Common myeloid progenitor, CD34-positive (primary cell): ENCODE measurements around the gene CCDC40.

Experiments used
- CTCF ChIA-PET: fragments of 350-600 bp; sonication (Branson Sonifier 250); formaldehyde crosslinking; loops from one replicate; lab custom pipeline; 2021; ENCODE audit warnings: antibody characterized with exemption; lab: Charles Lee
- POLR2A ChIA-PET: fragments of 350-600 bp; sonication (Branson Sonifier 250); formaldehyde crosslinking; loops from one replicate; lab custom pipeline; 2021; ENCODE audit warnings: antibody characterized with exemption; lab: Charles Lee
- DNase-seq, 3 donors: peaks; one replicate each; pipeline versions ENCODE4 v3.0.0 to v3.0.0-alpha.2; 2013
- H3K27ac ChIP-seq, 2 experiments: 1 replicate in 1 of 2; 2 replicates in 1 of 2; pipeline ENCODE4 v1.7.0; 2013; ENCODE audit warnings: inconsistent platforms in 2 of 2, low read length in 2 of 2, mild to moderate bottlenecking in 2 of 2, low read depth in 1 of 2, moderate library complexity in 1 of 2; ENCODE audit not compliant: severe bottlenecking in 2 of 2, insufficient read depth in 1 of 2, poor library complexity in 1 of 2
- H3K27me3 ChIP-seq, 5 experiments: replicated peaks in 2 of 5; 1 replicate in 3 of 5; 2 replicates in 2 of 5; pipeline versions ENCODE4 v1.6.1 to v1.7.0; 2013; ENCODE audit warnings: low read length in 4 of 5, mild to moderate bottlenecking in 2 of 5, moderate library complexity in 2 of 5, inconsistent platforms in 1 of 5; ENCODE audit not compliant: insufficient read depth in 5 of 5, control insufficient read depth in 4 of 5
- H3K36me3 ChIP-seq, 4 experiments: 1 replicate in 2 of 4; 2 replicates in 2 of 4; pipeline versions ENCODE4 v1.6.1 to v1.7.0; 2013; ENCODE audit warnings: low read length in 3 of 4, control low read depth in 1 of 4, mild to moderate bottlenecking in 1 of 4; ENCODE audit not compliant: control insufficient read depth in 4 of 4, insufficient read depth in 4 of 4
- H3K4me1 ChIP-seq, 4 experiments: 1 replicate in 3 of 4; 2 replicates in 1 of 4; pipeline versions ENCODE4 v1.6.1 to v1.7.1; 2013; ENCODE audit warnings: low read length in 3 of 4, mild to moderate bottlenecking in 3 of 4, control low read depth in 1 of 4, inconsistent platforms in 1 of 4, moderate library complexity in 1 of 4; ENCODE audit not compliant: control insufficient read depth in 4 of 4, insufficient read depth in 4 of 4; ENCODE audit errors: control extremely low read depth in 1 of 4
- H3K4me3 ChIP-seq, 7 experiments: 1 replicate in 4 of 7; 2 replicates in 3 of 7; pipeline versions ENCODE4 v1.5.1 to v1.7.0; 2013; ENCODE audit warnings: mild to moderate bottlenecking in 7 of 7, low read length in 6 of 7, moderate library complexity in 6 of 7, inconsistent platforms in 2 of 7, low read depth in 2 of 7, control low read depth in 1 of 7; ENCODE audit not compliant: insufficient read depth in 4 of 7, control insufficient read depth in 1 of 7; ENCODE audit errors: extremely low read depth in 1 of 7
- H3K9me3 ChIP-seq, 5 experiments: 1 replicate in 4 of 5; 2 replicates in 1 of 5; pipeline versions ENCODE4 v1.6.1 to v1.7.1; 2013; ENCODE audit warnings: low read length in 4 of 5, mild to moderate bottlenecking in 2 of 5, inconsistent platforms in 1 of 5, low read depth in 1 of 5, moderate library complexity in 1 of 5; ENCODE audit not compliant: control insufficient read depth in 4 of 5, insufficient read depth in 2 of 5; ENCODE audit errors: control extremely low read depth in 1 of 5
- WGBS: methylation state at CpG from one replicate; pipeline ENCODE4 v1.1.5; 2013; ENCODE audit not compliant: insufficient coverage; 5-methylcytosine and 5-hydroxymethylcytosine counted together

CCDC40 gene

GRCh38 chr17:80011989-80012555 lies 24.4 kb upstream of the CCDC40 start:
- Histone ChIP-seq H3K36me3 (peaks cover 0 to 21% (median 6%) of the 10 kb centered on the region in 4 experiments), H3K4me3 (no peak overlapping the region), H3K9me3 (peaks cover 0 to 3% (median 0%) of the 10 kb centered on the region in 5 experiments), H3K4me1 (peaks cover 0 to 2% (median 0%) of the 10 kb centered on the region in 4 experiments), H3K27me3 (no peaks in the 10 kb centered on the region), H3K27ac (no peak overlapping the region)
- ChIA-PET POLR2A (interaction anchor here (0.6 kb wide), 1 partner anchor 225 kb away, joined by 5 read pairs; no protein-coding TSS in a partner anchor), CTCF (interaction anchor here (8.7 kb wide), 1 partner anchor 17 kb away, joined by 64 read pairs; no protein-coding TSS in a partner anchor)
- 94% methylated on average over 7 of the region's 10 CpGs for WGBS
- DNase-seq: no peak

DNA sequence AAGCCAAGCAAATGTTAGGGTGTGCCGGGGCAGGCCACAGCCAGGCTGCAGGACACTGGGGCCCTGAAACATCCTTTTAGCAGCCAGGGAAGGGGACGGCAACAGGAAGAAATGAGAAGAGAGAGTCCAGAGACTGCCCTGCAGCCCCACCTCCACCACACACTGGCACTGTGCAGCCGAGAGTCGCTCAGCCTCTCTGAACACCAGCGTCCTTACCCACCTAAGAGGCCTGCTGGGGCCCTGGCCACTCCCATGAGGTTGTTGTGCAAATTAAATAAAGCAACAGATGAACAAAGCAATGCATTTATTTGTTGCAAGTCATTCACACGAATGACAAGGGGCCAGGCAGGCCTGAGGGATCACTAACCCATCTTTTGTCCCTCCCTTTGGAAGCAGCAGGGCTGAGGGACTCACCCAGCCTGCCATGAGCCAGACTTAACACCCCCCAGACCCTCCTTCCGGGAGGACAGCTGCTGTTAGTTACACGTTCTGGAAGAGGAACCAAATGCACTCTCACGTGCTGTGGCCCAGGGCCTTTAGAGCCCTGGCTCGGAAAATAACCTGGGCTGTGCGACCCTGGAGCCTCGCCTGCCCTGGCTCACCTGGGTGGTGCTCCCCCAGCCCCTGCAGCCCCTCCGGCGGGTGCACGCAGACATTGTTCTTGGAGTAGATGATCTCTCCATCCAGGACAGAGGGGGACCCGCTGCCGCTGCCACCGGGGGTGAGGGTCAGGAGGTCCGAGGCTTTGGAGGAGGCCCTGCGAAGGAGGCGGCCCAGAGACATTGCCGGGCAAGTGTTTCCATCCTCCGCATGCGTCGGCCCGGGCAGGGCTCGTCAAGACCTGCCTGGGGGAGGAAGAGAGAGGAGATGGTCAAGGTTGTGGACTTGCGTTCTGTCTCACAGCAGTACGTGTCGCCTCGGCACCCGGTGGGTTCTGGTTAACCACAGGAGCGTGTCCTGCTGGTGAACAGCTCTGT lies 23.4 kb upstream of the CCDC40 start:
- H3K27ac ChIP-seq: no peak overlapping the region
- peaks cover 0 to 2% (median 0%) of the 10 kb centered on the region in 4 experiments for H3K4me1 ChIP-seq
- peaks cover 0 to 21% (median 6%) of the 10 kb centered on the region in 4 experiments for H3K36me3 ChIP-seq
- no peak for DNase-seq
- ChIA-PET CTCF (no interaction called here), POLR2A (no interaction called here)
- no peak overlapping the region for H3K4me3 ChIP-seq
- no peaks in the 10 kb centered on the region for H3K27me3 ChIP-seq
- H3K9me3 ChIP-seq: peaks cover 0 to 3% (median 0%) of the 10 kb centered on the region in 5 experiments
- 94% methylated on average over 28 of the region's 33 CpGs for WGBS

DNA sequence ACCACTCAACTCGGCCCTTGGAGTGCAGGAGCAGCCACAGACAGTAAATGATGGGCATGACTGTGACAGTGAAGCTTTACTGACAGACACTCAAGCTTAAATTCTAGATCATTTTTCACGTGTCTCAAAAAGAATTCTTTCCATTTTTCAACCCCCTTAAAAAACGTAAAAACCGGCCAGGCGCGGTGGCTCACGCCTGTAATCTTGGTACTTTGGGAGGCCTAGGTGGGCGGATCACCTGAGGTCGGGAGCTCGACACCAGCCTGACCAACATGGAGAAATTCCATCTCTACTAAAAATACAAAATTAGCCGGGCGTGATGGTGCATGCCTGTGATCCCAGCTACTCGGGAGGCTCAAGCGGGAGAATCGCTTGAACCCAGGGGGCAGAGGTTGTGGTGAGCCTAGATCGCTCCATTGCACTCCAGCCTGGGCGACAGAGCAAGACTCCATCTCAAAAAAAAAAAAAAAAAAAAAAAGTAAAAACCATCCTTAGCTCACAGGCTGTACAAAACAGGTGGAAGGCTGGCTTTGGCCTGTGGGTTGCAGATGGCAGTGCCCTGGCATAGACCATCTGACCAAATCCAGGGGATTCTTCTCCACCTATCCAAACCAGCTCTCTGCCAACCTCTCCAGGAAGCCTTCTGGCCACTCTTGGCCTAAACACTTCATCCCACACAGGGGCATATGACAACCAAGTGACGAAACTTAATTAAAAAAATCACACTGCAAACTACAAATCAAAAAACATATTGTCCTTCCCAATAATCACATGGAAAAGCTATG lies 19.0 kb upstream of the CCDC40 start:
- CTCF ChIA-PET: interaction anchor here (1.0 to 3.1 kb wide), 5 partner anchors 9 to 31 kb away, joined by 3 to 18 read pairs (median 3); no protein-coding TSS in a partner anchor
- H3K4me3 ChIP-seq: no peak overlapping the region
- peaks cover 0 to 3% (median 0%) of the 10 kb centered on the region in 4 experiments for H3K4me1 ChIP-seq
- WGBS: 97% methylated on average over 6 of the region's 18 CpGs
- H3K27me3 ChIP-seq: no peaks in the 10 kb centered on the region
- POLR2A ChIA-PET: no interaction called here
- peaks cover 0 to 9% (median 6%) of the 10 kb centered on the region in 4 experiments for H3K36me3 ChIP-seq
- no peak overlapping the region for H3K27ac ChIP-seq
- DNase-seq: no peak
- peaks cover 0 to 3% (median 0%) of the 10 kb centered on the region in 5 experiments for H3K9me3 ChIP-seq

DNA sequence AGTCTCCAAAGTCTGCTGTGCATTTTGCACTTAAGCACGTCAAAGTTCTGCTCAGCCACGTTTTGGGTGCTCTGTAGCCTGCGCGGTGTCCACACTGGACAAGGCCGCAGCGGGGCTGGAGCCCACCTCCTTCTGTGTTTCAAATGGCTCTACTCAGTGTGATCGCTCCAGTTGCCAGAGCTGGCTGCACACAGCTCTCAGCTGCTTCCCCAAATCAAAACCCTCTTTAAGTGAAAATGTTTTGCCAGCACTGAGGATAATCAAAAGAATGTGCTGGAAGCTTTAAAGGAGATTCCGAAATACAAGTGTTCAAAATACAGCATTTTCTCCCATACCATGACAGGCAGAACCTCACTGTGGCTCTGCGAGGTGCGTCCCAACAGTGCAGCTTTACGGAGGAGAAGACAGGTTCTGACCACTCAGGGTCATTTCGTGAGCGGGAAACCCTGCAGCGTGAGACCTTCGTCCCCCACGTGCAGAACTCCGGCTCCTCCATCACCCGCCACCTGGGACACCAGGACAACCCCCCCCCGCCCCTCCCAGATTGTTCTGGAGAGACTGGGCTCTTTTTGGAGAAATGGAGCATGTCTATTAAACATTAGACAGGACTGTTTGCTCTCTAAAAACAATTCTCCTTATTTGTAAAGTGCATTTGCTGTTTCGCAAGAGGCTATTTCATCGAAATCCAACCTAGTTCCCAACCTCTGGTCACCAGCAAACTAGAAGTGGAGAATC lies 17.4 kb upstream of the CCDC40 start:
- WGBS: 97% methylated on average over 10 of the region's 21 CpGs
- Histone ChIP-seq H3K27me3 (no peaks in the 10 kb centered on the region), H3K27ac (no peak overlapping the region), H3K9me3 (peaks cover 0 to 3% (median 0%) of the 10 kb centered on the region in 5 experiments), H3K36me3 (no peaks in the 10 kb centered on the region), H3K4me3 (no peak overlapping the region), H3K4me1 (peaks cover 0 to 3% (median 0%) of the 10 kb centered on the region in 4 experiments)
- DNase-seq: no peak
- ChIA-PET CTCF (interaction anchor here (1.1 to 3.1 kb wide), 2 partner anchors 10 to 13 kb away, joined by 3 to 18 read pairs; no protein-coding TSS in a partner anchor), POLR2A (no interaction called here)

DNA sequence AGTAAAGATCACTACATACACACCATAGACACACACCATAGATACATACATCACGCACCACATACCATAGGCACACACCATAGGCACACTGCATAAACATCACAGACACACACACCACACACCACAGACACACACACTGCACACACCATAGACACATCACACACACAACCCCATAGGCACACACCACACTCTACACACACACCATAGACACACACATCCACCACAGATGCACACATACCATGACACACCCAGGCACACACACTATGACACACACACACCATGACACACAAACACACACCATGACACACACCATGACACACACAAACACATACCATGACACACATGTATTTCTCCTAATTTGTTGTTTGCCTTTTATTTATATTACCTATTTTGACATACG lies 14.8 kb upstream of the CCDC40 start:
- Histone ChIP-seq H3K27ac (no peak overlapping the region), H3K4me1 (peaks cover 0 to 10% (median 3%) of the 10 kb centered on the region in 4 experiments), H3K27me3 (no peaks in the 10 kb centered on the region), H3K9me3 (no peaks in the 10 kb centered on the region), H3K4me3 (no peak overlapping the region), H3K36me3 (no peaks in the 10 kb centered on the region)
- WGBS: 100% methylated on average over 1 of the region's 2 CpGs
- DNase-seq: no peak
- CTCF ChIA-PET: interaction anchor here (1.3 to 1.6 kb wide), 3 partner anchors 11 to 13 kb away, joined by 3 to 6 read pairs (median 3); no protein-coding TSS in a partner anchor
- POLR2A ChIA-PET: no interaction called here
